Natural killer cell (primary cell): ENCODE measurements around the gene JPH4. TPM values are rescaled to one million over a fixed set of nuclear protein-coding genes. Genes with fewer than 3 reads are reported as not detected.
A peak's percentile ranks its signal among the peaks of the same experiment; 100 is the strongest.

Experiments used
- ATAC-seq, 3 donors: fragments of 150-1000 bp in 2 of 3; fragments of 200-7000 bp in 1 of 3; cut with Tn5 transposase; 1 replicate in 1 of 3; 2 replicates in 2 of 3; pipeline ENCODE4 v1.10.0; 2021; ENCODE audit warnings: mild to moderate bottlenecking in 2 of 3, moderate library complexity in 2 of 3
- DNase-seq, 2 donors: peaks; one replicate each; pipeline versions ENCODE4 v3.0.0 to v3.0.0-alpha.2; 2013 to 2021; ENCODE audit warnings: mixed read lengths in 1 of 2
- H3K27ac ChIP-seq: one replicate; pipeline ENCODE4 v1.5.1; 2013; ENCODE audit warnings: mild to moderate bottlenecking, low read length
- H3K27me3 ChIP-seq: one replicate; pipeline ENCODE4 v1.6.1; 2013; ENCODE audit warnings: low read length; ENCODE audit not compliant: control insufficient read depth, insufficient read depth
- H3K36me3 ChIP-seq: one replicate; pipeline ENCODE4 v1.6.1; 2013; ENCODE audit warnings: low read length; ENCODE audit not compliant: control insufficient read depth, insufficient read depth
- H3K4me1 ChIP-seq: one replicate; pipeline ENCODE4 v1.6.1; 2013; ENCODE audit warnings: low read length; ENCODE audit not compliant: control insufficient read depth, insufficient read depth
- H3K4me3 ChIP-seq: one replicate; pipeline ENCODE4 v1.5.1; 2013; ENCODE audit warnings: low read length
- H3K9me3 ChIP-seq: one replicate; pipeline ENCODE4 v1.6.1; 2013; ENCODE audit warnings: low read length; ENCODE audit not compliant: control insufficient read depth, insufficient read depth
- H3K27ac Mint-ChIP-seq, 2 donors: one replicate each; pipeline ENCODE4 v1.8.0; 2022; ENCODE audit warnings: mild to moderate bottlenecking in 2 of 2, mixed read lengths in 2 of 2, moderate library complexity in 1 of 2
- H3K27me3 Mint-ChIP-seq, 2 donors: one replicate each; pipeline ENCODE4 v1.8.0; 2022; ENCODE audit warnings: low read depth in 2 of 2, mixed read lengths in 2 of 2
- H3K36me3 Mint-ChIP-seq: one replicate; pipeline ENCODE4 v1.8.0; 2022; ENCODE audit warnings: mixed read lengths
- H3K4me1 Mint-ChIP-seq, 2 donors: one replicate each; pipeline ENCODE4 v1.8.0; 2022; ENCODE audit warnings: mixed read lengths in 2 of 2
- H3K4me3 Mint-ChIP-seq: one replicate; pipeline ENCODE4 v1.8.0; 2022; ENCODE audit warnings: mild to moderate bottlenecking, moderate library complexity, mixed read lengths
- H3K9me3 Mint-ChIP-seq, 2 donors: one replicate each; pipeline ENCODE4 v1.8.0; 2022; ENCODE audit warnings: mixed read lengths in 2 of 2
- CTCF ChIP-seq: fragments of 200-600 bp; IDR thresholded peaks from one replicate; pipeline ENCODE4 v1.8.0; 2022; ENCODE audit warnings: antibody characterized with exemption
- WGBS: methylation state at CpG from one replicate; pipeline ENCODE4 v1.1.7; 2013; ENCODE audit warnings: missing lambda C conversion rate; ENCODE audit not compliant: insufficient coverage; 5-methylcytosine and 5-hydroxymethylcytosine counted together
- intact Hi-C: fragments of 100-400 bp; cut with micrococcal nuclease; formaldehyde crosslinking; loops from one replicate; pipeline ENCODE4 v1.14.2; 2022
- total RNA-seq, 4 donors: library from RNA; stranded (reverse); fragments of 120-200 nt in 1 of 4; gene quantifications; one replicate each; pipeline versions ENCODE4 v1.2.3 to v1.2.4, GENCODE V29; 2013 to 2022

Gene JPH4
- total RNA-seq, 3 donors from 2014 or later (not counting 1 experiment from before 2014, with no cell fraction given) = 0.25 TPM; not detected in 2

GRCh38 chr14:23563473-23564180 is 15.0 kb downstream of the JPH4 start:
- no peaks in the 10 kb centered on the region for H3K27me3 Mint-ChIP-seq
- Histone ChIP-seq H3K4me3 (no peak overlapping the region), H3K27me3 (no peaks in the 10 kb centered on the region), H3K9me3 (no peaks in the 10 kb centered on the region), H3K4me1 (peaks cover 24% of the 10 kb centered on the region), H3K36me3 (peaks cover 64% of the 10 kb centered on the region), H3K27ac (no peak overlapping the region)
- peak overlapping the region in 1 of 2 donors; percentile 66 for H3K27ac Mint-ChIP-seq
- 95% methylated on average over 14 of the region's 14 CpGs for WGBS
- H3K9me3 Mint-ChIP-seq = no peaks in the 10 kb centered on the region
- peaks cover 20 to 37% of the 10 kb centered on the region in 2 donors for H3K4me1 Mint-ChIP-seq
- ATAC-seq (no peak), DNase-seq (no peak)
- intact Hi-C loops = loop anchor here (5.0 kb wide), 1 partner anchor 236 kb away; no protein-coding TSS in a partner anchor
- H3K36me3 Mint-ChIP-seq = no peaks in the 10 kb centered on the region
- no peak overlapping the region for H3K4me3 Mint-ChIP-seq
- TF ChIP-seq CTCF = no peak

- Mint-ChIP-seq H3K4me3 (peak overlapping the region; percentile 28), H3K27me3 (no peaks in the 10 kb centered on the region), H3K27ac (peak overlapping the region in 1 of 2 donors; percentile 61), H3K9me3 (no peaks in the 10 kb centered on the region), H3K4me1 (peaks cover 21 to 30% of the 10 kb centered on the region in 2 donors), H3K36me3 (no peaks in the 10 kb centered on the region)
- TF ChIP-seq CTCF = peak; percentile 85
- ATAC-seq (peak; percentile 49 to 59 (median 57)), DNase-seq (peak; percentile 39 to 82)
- Histone ChIP-seq H3K27me3 (no peaks in the 10 kb centered on the region), H3K27ac (no peak overlapping the region), H3K4me3 (no peak overlapping the region), H3K4me1 (peaks cover 17% of the 10 kb centered on the region), H3K9me3 (no peaks in the 10 kb centered on the region), H3K36me3 (peaks cover 64% of the 10 kb centered on the region)
- intact Hi-C loops = loop anchor here (5.0 kb wide), 1 partner anchor 236 kb away; no protein-coding TSS in a partner anchor
- 93% methylated on average over 2 of the region's 2 CpGs for WGBS
Measured at GRCh38 chr14:23562822-23563472, 15.6 kb downstream of the JPH4 start.

- no peak for TF ChIP-seq CTCF
- intact Hi-C loops = loop anchor here (5.0 kb wide), 1 partner anchor 235 kb away; no protein-coding TSS in a partner anchor
- H3K27me3 Mint-ChIP-seq = no peaks in the 10 kb centered on the region
Measured at GRCh38 chr14:23561873-23562821, 16.4 kb downstream of the JPH4 start.

More at GRCh38 chr14:23561873-23562821, 16.4 kb downstream of the JPH4 start:
- no peaks in the 10 kb centered on the region for H3K9me3 Mint-ChIP-seq
- H3K4me3 Mint-ChIP-seq = no peak overlapping the region
- Histone ChIP-seq H3K27ac (no peak overlapping the region), H3K4me3 (no peak overlapping the region), H3K27me3 (no peaks in the 10 kb centered on the region), H3K9me3 (no peaks in the 10 kb centered on the region), H3K36me3 (peaks cover 64% of the 10 kb centered on the region), H3K4me1 (peaks cover 14% of the 10 kb centered on the region)
- no peaks in the 10 kb centered on the region for H3K36me3 Mint-ChIP-seq
- DNase-seq (no peak), ATAC-seq (no peak)
- WGBS = 93% methylated on average over 13 of the region's 15 CpGs
- peaks cover 21 to 28% of the 10 kb centered on the region in 2 donors for H3K4me1 Mint-ChIP-seq
- peak overlapping the region in 1 of 2 donors; percentile 61 for H3K27ac Mint-ChIP-seq
